Dermis blood vessel endothelial cell (primary cell): Measurements from ENCODE around the gene MYO1C. TPM values are rescaled to one million over a fixed set of nuclear protein-coding genes. Genes with fewer than 3 reads are reported as not detected.

ENCODE experiments used
- DNase-seq: peaks from one replicate; pipeline ENCODE4 v3.0.0; 2010
- total RNA-seq: library from RNA; depleted of rRNA; stranded (reverse); fragments of >200 nt; gene quantifications from 2 replicates; pipeline ENCODE4 v1.2.3, GENCODE V29; 2014

MYO1C gene
- total RNA-seq, 1 donor from 2014 or later = 193 TPM

- DNase-seq = peak; percentile 58
Observed at GRCh38 chr17:1485423-1486376, 6.8 kb downstream of the MYO1C start.

DNA sequence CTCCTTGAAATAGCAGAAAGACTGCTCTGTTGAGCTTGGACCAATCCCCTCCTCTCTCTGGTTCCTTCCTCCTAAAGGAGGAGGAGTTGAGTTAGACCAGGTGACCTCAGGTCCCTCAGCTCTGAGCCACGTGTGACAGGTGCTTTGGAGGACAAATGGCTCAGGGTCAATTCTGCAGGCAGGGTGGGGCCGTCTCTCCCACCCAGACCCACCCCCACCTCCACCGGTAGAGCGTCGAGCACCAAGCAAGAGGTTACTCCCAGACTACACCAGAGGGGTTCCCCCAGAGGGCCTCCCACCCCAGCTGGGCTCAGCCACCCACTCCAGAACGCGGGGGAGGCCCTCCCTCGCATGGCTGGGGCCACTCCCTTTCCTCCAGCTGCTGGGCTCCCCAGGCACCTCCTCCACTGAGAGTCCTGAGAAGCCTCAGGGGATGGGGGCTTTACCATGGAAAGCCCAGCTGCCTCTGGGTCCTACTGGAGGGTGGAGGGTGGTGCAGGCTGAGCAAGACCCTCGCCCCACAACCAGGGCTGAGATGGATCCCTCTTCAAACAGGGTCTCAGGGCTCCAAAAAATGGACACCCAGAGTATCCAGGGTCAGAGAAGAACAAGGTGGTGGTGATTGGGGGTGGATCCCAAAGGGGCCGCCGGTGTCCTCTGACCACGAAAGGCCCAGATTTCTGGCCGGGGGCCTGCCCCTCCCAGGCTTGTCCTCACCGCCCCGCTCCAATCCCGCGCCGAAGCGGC lies 7.6 kb downstream of the MYO1C start:
- peak; percentile 54 for DNase-seq

- DNase-seq = no peak
Observed at GRCh38 chr17:1484060-1484535, 8.4 kb downstream of the MYO1C start.

DNA sequence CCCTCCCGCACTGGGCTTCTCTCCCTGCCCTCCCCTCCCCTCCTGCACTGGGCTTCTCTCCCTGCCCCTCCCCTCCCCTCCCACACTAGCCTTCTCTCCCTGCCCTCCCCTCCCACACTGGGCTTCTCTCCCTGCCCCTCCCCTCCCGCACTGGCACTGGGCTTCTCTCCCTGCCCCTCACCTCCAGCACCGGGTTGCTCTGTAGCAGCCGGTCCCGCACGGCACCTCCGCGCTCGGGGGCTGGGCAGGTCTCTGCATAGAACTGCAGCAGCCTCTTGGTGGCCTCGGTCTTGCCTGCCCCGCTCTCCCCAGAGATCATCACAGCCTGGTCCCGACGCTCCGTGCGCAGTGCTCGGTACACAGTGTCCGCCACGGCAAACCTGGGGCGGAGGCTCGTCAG lies 9.8 kb downstream of the MYO1C start:
- DNase-seq = no peak

- no peak for DNase-seq
Observed at GRCh38 chr17:1481736-1482135, 10.8 kb downstream of the MYO1C start.

DNA sequence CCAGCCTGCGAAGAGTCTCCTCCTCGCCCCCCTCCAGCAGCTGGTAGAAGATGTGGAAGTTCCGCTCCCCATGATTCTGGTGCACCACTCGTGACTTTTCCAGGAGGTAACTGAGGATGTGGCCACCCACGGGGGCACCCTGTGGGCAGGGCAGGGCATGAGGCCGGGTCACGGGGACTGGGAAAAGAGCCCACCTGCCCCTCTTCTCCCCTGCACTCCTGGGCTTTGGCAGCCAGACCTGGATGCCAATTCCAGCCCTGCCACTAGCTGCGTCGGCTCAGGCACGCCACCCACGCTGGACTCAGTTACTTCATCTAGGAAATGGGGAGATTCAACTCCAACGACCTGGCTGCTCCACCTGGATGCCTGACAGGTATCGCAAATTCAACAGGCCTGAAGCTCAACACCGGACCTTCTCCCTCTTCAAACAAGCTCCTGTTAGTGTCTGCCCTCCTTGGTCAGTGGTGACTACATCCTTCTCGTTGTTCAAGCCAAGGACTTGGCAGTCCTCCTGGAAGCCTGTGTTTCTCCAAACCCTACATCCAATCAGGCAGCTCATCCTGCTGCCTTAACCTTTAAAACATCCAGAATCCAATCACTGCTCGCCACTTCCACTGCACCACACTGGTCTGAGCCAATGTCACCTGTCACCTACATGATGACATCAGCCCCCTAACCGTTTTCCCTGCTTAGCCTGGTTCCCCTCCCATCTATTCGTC lies 11.6 kb downstream of the MYO1C start:
- DNase-seq = no peak

DNA sequence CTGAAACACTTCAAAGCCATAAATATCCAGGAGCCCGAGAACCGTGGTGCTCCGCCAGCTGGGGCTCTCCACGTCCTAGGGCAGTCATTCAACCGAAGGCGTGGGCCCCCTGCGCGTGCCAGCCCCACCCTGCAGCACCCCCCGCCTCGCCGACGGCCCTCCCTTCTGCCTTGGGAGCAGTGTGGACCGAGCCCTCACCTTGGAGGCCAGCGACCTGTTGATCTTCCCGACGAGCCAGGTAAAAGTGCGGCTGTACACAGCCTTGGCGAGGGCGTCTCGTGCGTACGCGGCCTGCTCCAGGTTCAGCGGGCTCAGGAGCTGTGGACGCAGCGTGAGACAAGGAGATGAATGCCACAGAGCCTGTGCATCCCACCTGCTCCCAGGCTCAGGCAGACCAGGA lies 14.1 kb downstream of the MYO1C start:
- DNase-seq = no peak

- DNase-seq = no peak
Observed at GRCh38 chr17:1475321-1475854, 17.1 kb downstream of the MYO1C start.

DNA sequence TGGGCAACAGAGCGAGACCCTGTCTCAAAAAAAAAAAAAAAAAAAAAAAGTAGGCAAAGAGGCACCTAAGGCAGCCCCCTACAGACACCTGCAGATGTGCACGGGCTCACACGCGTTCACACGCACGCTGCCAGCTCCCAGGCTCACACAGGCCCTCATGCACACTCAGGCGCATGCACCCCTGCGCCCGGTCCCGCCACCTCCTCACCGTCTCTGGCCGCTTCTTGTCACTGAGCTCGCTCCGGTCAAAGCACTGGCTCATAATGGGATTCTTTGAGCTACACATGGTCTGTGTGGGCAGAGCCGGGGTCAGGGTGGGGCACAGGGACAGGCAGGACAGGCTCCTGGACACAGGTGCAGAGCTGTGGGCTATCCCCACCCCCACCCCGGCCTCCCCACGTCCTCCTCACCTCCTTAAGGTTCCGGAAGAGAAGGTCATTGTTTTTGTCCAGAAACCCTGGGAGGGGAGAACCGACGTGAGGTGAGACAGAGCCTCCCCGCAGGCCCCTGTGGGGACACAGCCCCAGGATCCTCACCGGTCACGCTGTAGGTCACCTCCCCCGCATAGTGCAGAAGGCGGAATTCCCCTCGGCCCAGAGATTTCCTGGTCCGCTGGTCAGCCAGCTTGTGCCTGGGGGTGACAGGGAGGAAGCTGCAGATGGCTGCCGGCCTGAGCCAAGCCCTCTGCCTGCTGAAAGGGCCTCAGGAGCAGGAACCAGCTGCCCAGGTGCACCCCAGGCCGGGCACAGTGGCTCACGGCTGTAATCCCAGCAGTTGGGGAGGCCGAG lies 17.9 kb downstream of the MYO1C start:
- DNase-seq = peak; percentile 54

DNA sequence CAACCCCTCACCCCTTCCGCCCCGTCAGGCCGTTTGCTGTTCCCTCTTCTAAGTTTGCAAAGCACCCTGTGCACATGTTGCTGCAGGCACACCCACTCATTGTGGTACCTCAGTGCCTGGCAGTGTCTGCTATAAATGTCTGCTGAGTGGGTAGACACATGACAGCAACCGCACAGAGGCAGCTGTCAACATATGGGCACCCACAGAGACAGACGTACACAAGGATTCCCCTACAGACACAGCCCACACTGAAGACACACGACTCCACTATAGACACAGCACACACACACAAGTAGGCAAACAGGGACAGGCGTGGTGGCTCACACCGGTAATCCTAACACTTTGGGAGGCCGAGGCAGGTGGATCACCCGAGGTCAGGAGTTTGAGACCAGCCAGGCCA lies 18.6 kb downstream of the MYO1C start:
- no peak for DNase-seq

GRCh38 chr17:1473170-1473569 lies 19.3 kb downstream of the MYO1C start:
- DNase-seq = no peak

- no peak for DNase-seq
Observed at GRCh38 chr17:1471911-1472821, 20.3 kb downstream of the MYO1C start.

DNA sequence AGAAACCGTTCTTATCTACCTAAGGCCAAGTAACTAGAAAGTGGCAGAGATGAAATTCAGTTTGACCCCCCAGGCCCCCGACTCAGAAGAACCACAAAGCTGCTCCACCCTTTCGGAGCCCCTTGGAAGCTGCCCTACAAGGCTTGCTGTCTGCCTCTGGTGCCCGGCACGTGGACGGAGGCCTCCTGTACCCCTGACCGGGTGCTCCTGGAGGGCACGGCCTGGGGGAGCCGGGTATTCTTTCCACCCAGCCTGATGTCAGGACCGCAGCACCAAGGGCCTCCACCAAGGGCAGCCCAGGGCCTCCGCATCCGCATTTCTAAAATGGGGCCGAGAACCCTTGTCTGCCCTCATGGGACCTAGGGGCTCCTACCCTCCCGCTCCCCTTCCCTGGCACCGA lies 21.0 kb downstream of the MYO1C start:
- DNase-seq = no peak

DNA sequence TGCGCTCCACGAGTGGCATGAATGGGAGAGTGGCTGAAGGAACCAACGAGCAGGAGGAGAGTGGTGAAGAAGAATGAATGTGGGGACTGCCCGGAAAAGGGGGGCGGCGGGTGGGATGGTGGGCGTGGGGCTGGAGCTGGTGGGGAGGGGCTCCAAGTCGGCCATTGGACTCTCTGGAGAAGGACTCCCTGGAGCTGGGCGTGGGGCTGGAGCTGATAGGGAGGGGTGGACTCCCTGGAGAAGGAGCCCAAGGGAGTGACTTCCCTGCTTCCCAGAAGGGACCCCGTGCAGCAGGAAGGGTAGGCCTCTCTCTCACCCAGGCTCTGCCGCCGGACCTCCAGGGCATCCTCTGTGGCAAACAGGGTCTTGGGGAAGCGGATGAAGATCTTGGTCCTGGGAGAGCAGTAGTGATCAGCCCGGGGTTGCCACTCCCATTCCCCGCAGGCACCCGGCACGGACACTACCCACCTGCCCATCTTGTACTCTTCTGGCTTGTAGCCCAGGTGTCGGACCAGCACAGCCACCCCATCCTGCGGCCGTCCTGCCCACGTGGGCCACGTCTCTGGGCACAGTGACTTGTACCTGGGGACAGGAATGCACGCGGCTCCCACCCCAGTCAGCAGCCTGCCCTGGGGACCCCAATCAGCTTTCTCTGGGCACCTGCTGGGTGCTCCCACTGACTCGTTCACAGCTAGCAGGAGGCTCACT lies 21.6 kb downstream of the MYO1C start:
- DNase-seq = no peak

GRCh38 chr17:1470071-1470754 lies 22.3 kb downstream of the MYO1C start:
- no peak for DNase-seq

DNA sequence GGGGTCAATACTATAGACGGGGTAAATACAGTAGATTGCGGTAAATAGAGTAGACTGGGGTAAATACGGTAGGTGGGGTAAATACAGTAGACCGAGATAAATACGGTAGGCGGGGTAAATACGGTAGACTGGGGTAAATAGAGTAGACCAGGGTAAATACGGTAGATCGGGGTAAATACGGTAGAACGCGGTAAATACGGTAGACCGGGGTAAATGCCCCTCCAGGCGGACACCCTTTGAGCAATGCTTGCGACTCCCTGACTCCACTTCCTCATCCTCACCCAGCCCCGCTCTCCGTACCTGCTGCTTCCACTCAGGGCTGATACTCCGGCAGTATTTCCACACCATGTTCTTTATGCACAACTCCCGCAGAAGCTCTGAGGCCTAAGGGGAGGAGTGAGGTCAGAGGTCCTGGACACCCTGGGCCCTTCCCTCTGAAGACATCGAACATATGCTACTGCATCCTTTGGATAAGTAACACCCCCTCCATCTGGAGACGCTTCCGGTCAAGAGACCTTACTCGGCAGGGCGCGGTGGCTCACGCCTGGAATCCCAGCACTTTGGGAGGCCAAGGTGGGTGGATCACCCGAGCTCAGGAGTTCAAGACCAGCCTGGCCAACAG lies 23.1 kb downstream of the MYO1C start:
- no peak for DNase-seq

GRCh38 chr17:1467898-1468492 lies 24.5 kb downstream of the MYO1C start:
- no peak for DNase-seq

DNA sequence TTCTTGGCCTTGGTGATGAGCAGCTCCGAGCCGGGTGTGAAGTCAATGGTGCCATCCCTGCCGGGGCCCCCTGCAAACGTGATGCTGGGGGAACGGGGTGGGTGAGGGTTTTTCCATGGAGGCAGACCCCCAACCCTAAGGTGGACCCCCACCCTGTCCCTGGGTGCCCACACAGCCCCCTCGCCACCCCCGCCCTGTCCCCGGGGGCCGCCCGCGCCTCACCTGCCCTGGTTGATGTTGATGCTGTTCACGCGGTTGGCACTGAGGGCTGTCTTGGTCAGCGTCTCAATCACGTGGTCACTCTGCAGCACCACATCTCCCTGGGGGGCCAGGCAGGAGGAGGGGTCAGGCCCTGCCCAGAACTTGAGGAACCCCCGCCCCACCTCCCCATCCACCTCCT lies 25.2 kb downstream of the MYO1C start:
- no peak for DNase-seq

- DNase-seq = no peak
Observed at GRCh38 chr17:1464186-1464585, 28.3 kb downstream of the MYO1C start.
